CD4-positive, alpha-beta T cell (primary cell): ENCODE results near the gene IQCH. TPM values are rescaled to one million over a fixed set of nuclear protein-coding genes. Genes with fewer than 3 reads are reported as not detected.

Experiments used
- ATAC-seq: fragments of 200-7000 bp; cut with Tn5 transposase; one replicate; pipeline ENCODE4 v1.10.0; 2022; ENCODE audit warnings: mild to moderate bottlenecking; ENCODE audit not compliant: poor library complexity
- CTCF ChIA-PET: fragments of 350-600 bp; sonication (Branson Sonifier 250); formaldehyde crosslinking; loops from one replicate; lab custom pipeline; 2021; ENCODE audit warnings: antibody characterized with exemption, inconsistent platforms; lab: Charles Lee
- POLR2A ChIA-PET: fragments of 350-600 bp; sonication (Branson Sonifier 250); formaldehyde crosslinking; loops from one replicate; lab custom pipeline; 2021; ENCODE audit warnings: antibody characterized with exemption, inconsistent platforms; lab: Charles Lee
- DNase-seq, 14 experiments: peaks; one replicate each; pipeline ENCODE4 v3.0.0-alpha.2; 2013 to 2020; ENCODE audit warnings: mixed read lengths in 2 of 14
- H3K27ac ChIP-seq, 2 donors: one replicate each; pipeline versions ENCODE4 v1.5.1 to v1.7.0; 2013; ENCODE audit warnings: low read length in 2 of 2, low read depth in 1 of 2, mild to moderate bottlenecking in 1 of 2
- H3K27me3 ChIP-seq, 2 experiments: 1 replicate in 1 of 2; 2 replicates in 1 of 2; pipeline versions ENCODE4 v1.6.1 to v1.7.0; 2013; ENCODE audit warnings: low read length in 2 of 2, control low read depth in 1 of 2, mild to moderate bottlenecking in 1 of 2, moderate library complexity in 1 of 2; ENCODE audit not compliant: insufficient read depth in 2 of 2, control insufficient read depth in 1 of 2
- H3K36me3 ChIP-seq: one replicate; pipeline ENCODE4 v1.6.1; 2013; ENCODE audit warnings: low read length, control low read depth; ENCODE audit not compliant: insufficient read depth
- H3K4me1 ChIP-seq: one replicate; pipeline ENCODE4 v1.6.1; 2013; ENCODE audit warnings: low read length, control low read depth; ENCODE audit not compliant: insufficient read depth
- H3K4me3 ChIP-seq: one replicate; pipeline ENCODE4 v1.5.1; 2013; ENCODE audit warnings: mild to moderate bottlenecking, low read length, moderate library complexity
- H3K9me3 ChIP-seq, 2 experiments: 1 replicate in 1 of 2; 2 replicates in 1 of 2; pipeline versions ENCODE4 v1.6.1 to v1.7.0; 2013; ENCODE audit warnings: low read length in 2 of 2, mild to moderate bottlenecking in 2 of 2, control low read depth in 1 of 2, moderate library complexity in 1 of 2; ENCODE audit not compliant: control insufficient read depth in 1 of 2, insufficient read depth in 1 of 2
- H3K27ac Mint-ChIP-seq: one replicate; pipeline ENCODE4 v1.8.0; 2020; ENCODE audit warnings: mixed read lengths
- H3K27me3 Mint-ChIP-seq: one replicate; pipeline ENCODE4 v1.8.0; 2021; ENCODE audit warnings: mixed read lengths
- H3K36me3 Mint-ChIP-seq: one replicate; pipeline ENCODE4 v1.8.0; 2021; ENCODE audit warnings: low read depth, mixed read lengths
- H3K4me1 Mint-ChIP-seq: one replicate; pipeline ENCODE4 v1.8.0; 2021; ENCODE audit warnings: low read depth, mixed read lengths
- H3K4me3 Mint-ChIP-seq: one replicate; pipeline ENCODE4 v1.8.0; 2020; ENCODE audit warnings: mild to moderate bottlenecking, mixed read lengths
- H3K9me3 Mint-ChIP-seq: one replicate; pipeline ENCODE4 v1.8.0; 2020; ENCODE audit warnings: mixed read lengths
- CTCF ChIP-seq: fragments of 200-600 bp; IDR thresholded peaks from one replicate; pipeline ENCODE4 v1.8.0; 2022; ENCODE audit warnings: antibody characterized with exemption, mild to moderate bottlenecking
- intact Hi-C, 2 experiments: fragments of 100-400 bp; cut with DNase I in 1 of 2; cut with micrococcal nuclease in 1 of 2; formaldehyde crosslinking; loops; one replicate each; pipeline versions ENCODE4 v1.15.1 to v1.9.0; 2023 to 2025; cut with DNase I, micrococcal nuclease
- total RNA-seq, 174 experiments: library from RNA in 2 of 174; stranded (reverse) in 2 of 174; gene quantifications; one replicate each; pipeline ENCODE4 v1.2.3 and lab custom pipeline; 2021 to 2026

The IQCH gene
- total RNA-seq, 2 experiments from 2014 or later, result 0.85 to 1.3 TPM

GRCh38 chr15:67248011-67248505, 6.5 kb upstream of the IQCH start:
- H3K4me1 ChIP-seq, result peaks cover 3% of the 10 kb centered on the region
- ATAC-seq (no peak), DNase-seq (no peak)
- no peak overlapping the region for H3K4me3 ChIP-seq
- H3K27me3 ChIP-seq, result no peaks in the 10 kb centered on the region
- H3K9me3 ChIP-seq, result peaks cover 0 to 6% of the 10 kb centered on the region in 2 experiments
- Mint-ChIP-seq H3K27me3 (no peaks in the 10 kb centered on the region), H3K4me3 (no peak overlapping the region), H3K36me3 (peaks cover 38% of the 10 kb centered on the region), H3K27ac (peak overlapping the region; percentile 41), H3K9me3 (peaks cover 4% of the 10 kb centered on the region), H3K4me1 (peaks cover 57% of the 10 kb centered on the region)
- peaks cover 11% of the 10 kb centered on the region for H3K36me3 ChIP-seq
- ChIA-PET POLR2A (no interaction called here), CTCF (no interaction called here)
- no peak overlapping the region for H3K27ac ChIP-seq
- intact Hi-C loops, result loop anchor here (10.0 kb wide), 1 partner anchor 587 kb away; no protein-coding TSS in a partner anchor
- no peak for TF ChIP-seq CTCF

GRCh38 chr15:67249830-67250229, 4.8 kb upstream of the IQCH start:
- Mint-ChIP-seq H3K36me3 (peaks cover 48% of the 10 kb centered on the region), H3K9me3 (peaks cover 4% of the 10 kb centered on the region), H3K4me3 (no peak overlapping the region), H3K27me3 (no peaks in the 10 kb centered on the region), H3K27ac (no peak overlapping the region), H3K4me1 (peaks cover 64% of the 10 kb centered on the region)
- Histone ChIP-seq H3K4me3 (no peak overlapping the region), H3K27ac (no peak overlapping the region), H3K9me3 (peaks cover 0 to 6% of the 10 kb centered on the region in 2 experiments), H3K4me1 (peaks cover 13% of the 10 kb centered on the region), H3K36me3 (peaks cover 11% of the 10 kb centered on the region), H3K27me3 (no peaks in the 10 kb centered on the region)
- ATAC-seq (no peak), DNase-seq (no peak)
- ChIA-PET CTCF (interaction anchor here (1.5 kb wide), 1 partner anchor 10 kb away, joined by 3 read pairs; no protein-coding TSS in a partner anchor), POLR2A (no interaction called here)
- no peak for TF ChIP-seq CTCF
- intact Hi-C loops, result loop anchor here (5.0 to 10.0 kb wide), 5 partner anchors 185 to 977 kb away; partner anchors contain the start of genes SMAD3 (in 2 of the 2), CLN6 (in 1 of the 2), MAP2K5 (in 1 of the 2) and PIAS1 (in 1 of the 2)

- Histone ChIP-seq H3K27me3 (no peaks in the 10 kb centered on the region), H3K4me1 (peaks cover 17% of the 10 kb centered on the region), H3K4me3 (no peak overlapping the region), H3K9me3 (peaks cover 0 to 6% of the 10 kb centered on the region in 2 experiments), H3K36me3 (peaks cover 2% of the 10 kb centered on the region), H3K27ac (no peak overlapping the region)
- Mint-ChIP-seq H3K9me3 (peaks cover 4% of the 10 kb centered on the region), H3K27ac (no peak overlapping the region), H3K36me3 (peaks cover 38% of the 10 kb centered on the region), H3K4me1 (peaks cover 60% of the 10 kb centered on the region), H3K4me3 (peak overlapping the region; percentile 36), H3K27me3 (no peaks in the 10 kb centered on the region)
- DNase-seq (no peak), ATAC-seq (no peak)
- TF ChIP-seq CTCF, result no peak
- intact Hi-C loops, result loop anchor here (5.0 to 10.0 kb wide), 4 partner anchors 187 to 976 kb away; partner anchors contain the start of genes SMAD3 (in 2 of the 2), CLN6 (in 1 of the 2), MAP2K5 (in 1 of the 2) and PIAS1 (in 1 of the 2)
- POLR2A ChIA-PET, result interaction anchor here (0.7 kb wide), 1 partner anchor 84 kb away, joined by 3 read pairs; no protein-coding TSS in a partner anchor
- CTCF ChIA-PET, result no interaction called here
Observed at GRCh38 chr15:67251318-67251717, 3.3 kb upstream of the IQCH start.
